PC-3 (cell line): ENCODE data around the gene RIN1. TPM values are rescaled to one million over a fixed set of nuclear protein-coding genes. Genes with fewer than 3 reads are reported as not detected.
"Not testable (repeated sequence)": the region's sequence is repeated elsewhere in the genome, so short reads cannot be mapped to it uniquely, and the experiment has no call there.

Experiments
- ATAC-seq: fragments of 200-7000 bp; cut with Tn5 transposase; 2 replicates; pipeline ENCODE4 v1.9.1; 2020; ENCODE audit warnings: mild to moderate bottlenecking, moderate library complexity
- BruUV-seq: library from RNA; stranded (reverse); fragments of 400-500 nt; replicated peaks from 2 replicates; lab custom pipeline; 2021; lab: Mats Ljungman, UMichigan
- CTCF ChIA-PET: fragments of 300-600 bp; sonication (Branson Sonifier 250); formaldehyde crosslinking; loops from one replicate; lab custom pipeline; 2022; ENCODE audit warnings: antibody characterized with exemption; lab: Charles Lee
- POLR2A ChIA-PET: fragments of 300-600 bp; sonication (Branson Sonifier 250); formaldehyde crosslinking; loops from one replicate; lab custom pipeline; 2022; ENCODE audit warnings: antibody characterized with exemption; ENCODE audit not compliant: unreplicated experiment; lab: Charles Lee
- DNase-seq: peaks from one replicate; pipeline ENCODE4 v3.0.0-alpha.2; 2015
- H2AFZ ChIP-seq: fragments of 300-600 bp; sonication (generic); 2 replicates; pipeline ENCODE4 v1.6.0; 2016; ENCODE audit warnings: antibody characterized with exemption, low read length
- H3F3A ChIP-seq: fragments of 300-600 bp; sonication (generic); one replicate; pipeline ENCODE4 v1.6.0; 2017; ENCODE audit warnings: antibody characterized with exemption, low read length, control low read depth, mild to moderate bottlenecking; ENCODE audit not compliant: unreplicated experiment
- H3K27ac ChIP-seq: fragments of 300-600 bp; sonication (generic); 2 replicates; pipeline ENCODE4 v1.5.1; 2016; ENCODE audit warnings: mild to moderate bottlenecking, low read length
- H3K27me3 ChIP-seq: fragments of 300-600 bp; sonication (generic); 2 replicates; pipeline ENCODE4 v1.6.1; 2016; ENCODE audit warnings: low read length, mixed read lengths
- H3K36me3 ChIP-seq: fragments of 300-600 bp; sonication (generic); 2 replicates; pipeline ENCODE4 v1.6.1; 2016; ENCODE audit warnings: low read depth, mixed run types, low read length, mixed read lengths
- H3K4me1 ChIP-seq: fragments of 300-600 bp; sonication (generic); 2 replicates; pipeline ENCODE4 v1.5.1; 2016; ENCODE audit warnings: low read length; ENCODE audit not compliant: insufficient read depth
- H3K4me2 ChIP-seq: fragments of 300-600 bp; sonication (generic); 2 replicates; pipeline ENCODE4 v1.6.0; 2016; ENCODE audit warnings: low read length
- H3K4me3 ChIP-seq: fragments of 300-600 bp; sonication (generic); 2 replicates; pipeline ENCODE4 v1.5.1; 2016; ENCODE audit warnings: mild to moderate bottlenecking, low read length, mixed read lengths
- H3K79me2 ChIP-seq: fragments of 300-600 bp; sonication (generic); 2 replicates; pipeline ENCODE4 v1.6.1; 2017; ENCODE audit warnings: low read length, mixed read lengths
- H3K9ac ChIP-seq: fragments of 300-600 bp; sonication (generic); 2 replicates; pipeline ENCODE4 v1.6.0; 2016; ENCODE audit warnings: mild to moderate bottlenecking, low read length
- H3K9me2 ChIP-seq: fragments of 300-600 bp; sonication (generic); replicated peaks from 2 replicates; pipeline ENCODE4 v1.6.1; 2016; ENCODE audit warnings: mixed run types, low read length, mixed read lengths
- H3K9me3 ChIP-seq: fragments of 300-600 bp; sonication (generic); 2 replicates; pipeline ENCODE4 v1.6.1; 2016; ENCODE audit warnings: low read length, mixed read lengths
- H4K20me1 ChIP-seq: fragments of 300-600 bp; sonication (generic); 2 replicates; pipeline ENCODE4 v1.6.1; 2016; ENCODE audit warnings: low read length, mixed read lengths
- CTCF ChIP-seq: fragments of 300-600 bp; sonication (generic); conservative IDR thresholded peaks from 2 replicates; pipeline ENCODE4 v1.5.1; 2017; ENCODE audit warnings: antibody characterized with exemption, low read depth, mild to moderate bottlenecking, low read length
- EZH2 ChIP-seq: fragments of 300-600 bp; sonication (generic); IDR thresholded peaks from one replicate; pipeline ENCODE4 v1.6.1; 2017; ENCODE audit warnings: antibody characterized with exemption, mild to moderate bottlenecking, low read length; ENCODE audit not compliant: unreplicated experiment
- EZH2phosphoT487 ChIP-seq: fragments of 300-600 bp; sonication (generic); IDR thresholded peaks from 2 replicates; pipeline ENCODE4 v1.6.1; 2018; ENCODE audit warnings: mild to moderate bottlenecking, antibody characterized with exemption, low read length, borderline replicate concordance
- intact Hi-C: fragments of 100-400 bp; cut with micrococcal nuclease; formaldehyde crosslinking; loops from 2 replicates; pipeline ENCODE4 v1.9.0; 2023
- total RNA-seq: library from RNA; depleted of rRNA; stranded (reverse); fragments of >200 nt; gene quantifications from 2 replicates; pipeline ENCODE4 v1.2.3, GENCODE V29; 2014

The RIN1 gene
- total RNA-seq, 1 experiment from 2014 or later, result 41.2 TPM

- peaks cover 5% of the 10 kb centered on the region for H3K4me1 ChIP-seq
- intact Hi-C loops, result loop anchor here (1.0 kb wide), 2 partner anchors 16 to 74 kb away; no protein-coding TSS in a partner anchor
- DNase-seq, result peak; percentile 89
- peak overlapping the region; percentile 30; the same call in 1 of the 2 replicates for H3K9ac ChIP-seq
- H3K4me3 ChIP-seq, result peak overlapping the region; percentile 77
- H2AFZ ChIP-seq, result peak overlapping the region; percentile 85
- no peaks in the 10 kb centered on the region for H3K79me2 ChIP-seq
- no peaks in the 10 kb centered on the region for H3K27me3 ChIP-seq
- H3K27ac ChIP-seq, result peak overlapping the region; percentile 30; the same call in 1 of the 2 replicates
- peak overlapping the region; percentile 83 for H3K4me2 ChIP-seq
- ChIA-PET CTCF (interaction anchor here (0.6 to 2.3 kb wide), 13 partner anchors 10 to 367 kb away, joined by 3 to 22 read pairs (median 8); partner anchors contain the start of genes RIN1 and YIF1A), POLR2A (interaction anchor here (0.5 to 1.4 kb wide), 7 partner anchors 15 to 154 kb away, joined by 5 to 16 read pairs (median 9); partner anchors contain the start of genes B4GAT1, RIN1 and YIF1A)
- no peaks in the 10 kb centered on the region for H3K36me3 ChIP-seq
- no peaks in the 10 kb centered on the region for H3K9me3 ChIP-seq
- no peaks in the 10 kb centered on the region for H3K9me2 ChIP-seq
- ATAC-seq, result peak; percentile 73
- no TSS peak for BruUV-seq
- TF ChIP-seq EZH2 (no peak), CTCF (peak; percentile 98)
- no peaks in the 10 kb centered on the region for H4K20me1 ChIP-seq
- H3F3A ChIP-seq, result no peaks in the 10 kb centered on the region
These were observed 24.2 kb downstream of the RIN1 start for GRCh38 chr11:66311965-66312548.

GRCh38 chr11:66311470-66311964 is 24.7 kb downstream of the RIN1 start:
- CTCF ChIA-PET, result interaction anchor here (0.5 to 2.3 kb wide), 9 partner anchors 14 to 367 kb away, joined by 3 to 21 read pairs (median 4); partner anchors contain the start of gene RIN1
- Histone ChIP-seq H3K79me2 (no peaks in the 10 kb centered on the region), H3K36me3 (no peaks in the 10 kb centered on the region), H3K4me3 (peak overlapping the region; percentile 77), H3K27ac (no peak overlapping the region), H2AFZ (peak overlapping the region; percentile 85), H3K9me2 (no peaks in the 10 kb centered on the region), H3K9me3 (no peaks in the 10 kb centered on the region), H4K20me1 (no peaks in the 10 kb centered on the region), H3K27me3 (no peaks in the 10 kb centered on the region), H3F3A (no peaks in the 10 kb centered on the region), H3K4me1 (peaks cover 5% of the 10 kb centered on the region), H3K4me2 (peak overlapping the region; percentile 83), H3K9ac (peak overlapping the region; percentile 30; the same call in 1 of the 2 replicates)
- POLR2A ChIA-PET, result no interaction called here
- TF ChIP-seq EZH2phosphoT487 (no peak), EZH2 (no peak), CTCF (no peak)
- ATAC-seq, result no peak
- no TSS peak for BruUV-seq
- intact Hi-C loops, result no loop called here
- no peak for DNase-seq

- CTCF ChIA-PET, result interaction anchor here (0.5 to 2.3 kb wide), 7 partner anchors 16 to 368 kb away, joined by 3 to 21 read pairs (median 4); partner anchors contain the start of gene RIN1
- BruUV-seq, H3K27me3 ChIP-seq, H3K36me3 ChIP-seq, H3K4me1 ChIP-seq, H3K4me3 ChIP-seq, POLR2A ChIA-PET, H2AFZ ChIP-seq, H3K9me3 ChIP-seq, H4K20me1 ChIP-seq, intact Hi-C loops, H3F3A ChIP-seq, H3K9ac ChIP-seq, H3K4me2 ChIP-seq, H3K79me2 ChIP-seq, ATAC-seq, DNase-seq, H3K27ac ChIP-seq, H3K9me2 ChIP-seq: not testable (repeated sequence)
These were observed 25.3 kb downstream of the RIN1 start for GRCh38 chr11:66310803-66311440.
